HUES48 (cell line): ENCODE results near the gene RAPGEF6.

ENCODE experiments used
- H3K27ac ChIP-seq: one replicate; pipeline ENCODE4 v1.7.0; 2013; ENCODE audit warnings: low read depth, low read length, inconsistent platforms
- H3K27me3 ChIP-seq: 2 replicates; pipeline ENCODE4 v1.6.1; 2013; ENCODE audit warnings: mild to moderate bottlenecking, low read length; ENCODE audit not compliant: control insufficient read depth, insufficient read depth
- H3K36me3 ChIP-seq: 2 replicates; pipeline ENCODE4 v1.6.1; 2013; ENCODE audit warnings: low read length; ENCODE audit not compliant: control insufficient read depth, insufficient read depth
- H3K4me1 ChIP-seq: 2 replicates; pipeline ENCODE4 v1.6.1; 2013; ENCODE audit warnings: mild to moderate bottlenecking, low read length; ENCODE audit not compliant: control insufficient read depth, insufficient read depth
- H3K4me3 ChIP-seq: 2 replicates; pipeline ENCODE4 v1.5.1; 2013; ENCODE audit warnings: mild to moderate bottlenecking, low read depth, low read length
- H3K9ac ChIP-seq: 2 replicates; pipeline ENCODE4 v1.6.1; 2013; ENCODE audit warnings: mild to moderate bottlenecking, low read depth, low read length, moderate library complexity
- H3K9me3 ChIP-seq: 2 replicates; pipeline ENCODE4 v1.6.1; 2013; ENCODE audit warnings: low read length; ENCODE audit not compliant: control insufficient read depth, insufficient read depth

The RAPGEF6 gene

DNA sequence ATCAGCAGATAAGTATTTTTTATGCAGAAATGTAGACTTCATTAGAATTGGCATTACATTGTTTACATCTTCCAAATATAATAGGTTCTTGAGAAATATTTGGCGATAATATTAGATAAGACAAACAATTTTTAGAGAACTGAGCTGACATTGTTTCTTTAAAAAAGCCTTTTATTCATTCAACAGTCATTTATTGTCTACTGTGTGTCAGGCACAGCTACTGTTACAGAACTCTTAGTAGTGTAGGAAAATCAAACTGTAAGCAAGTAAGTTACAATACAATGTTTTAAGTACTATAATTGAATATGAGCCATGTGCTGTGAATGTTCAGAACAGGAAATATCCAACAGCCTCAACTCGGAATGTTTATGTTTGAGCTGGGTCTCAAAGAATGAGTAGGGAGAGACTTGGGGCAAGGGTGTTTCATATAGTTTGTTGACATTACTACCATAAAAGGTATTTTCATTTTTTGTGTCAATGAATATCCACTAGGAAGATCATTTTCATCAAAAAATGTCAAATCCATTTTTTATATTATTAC is 257.2 kb downstream of the RAPGEF6 start:
- no peaks in the 10 kb centered on the region for H3K27me3 ChIP-seq
- no peak overlapping the region for H3K27ac ChIP-seq
- H3K4me1 ChIP-seq: peaks cover 12% of the 10 kb centered on the region
- no peak overlapping the region for H3K9ac ChIP-seq
- H3K4me3 ChIP-seq: no peak overlapping the region
- H3K9me3 ChIP-seq: no peaks in the 10 kb centered on the region
- no peaks in the 10 kb centered on the region for H3K36me3 ChIP-seq

DNA sequence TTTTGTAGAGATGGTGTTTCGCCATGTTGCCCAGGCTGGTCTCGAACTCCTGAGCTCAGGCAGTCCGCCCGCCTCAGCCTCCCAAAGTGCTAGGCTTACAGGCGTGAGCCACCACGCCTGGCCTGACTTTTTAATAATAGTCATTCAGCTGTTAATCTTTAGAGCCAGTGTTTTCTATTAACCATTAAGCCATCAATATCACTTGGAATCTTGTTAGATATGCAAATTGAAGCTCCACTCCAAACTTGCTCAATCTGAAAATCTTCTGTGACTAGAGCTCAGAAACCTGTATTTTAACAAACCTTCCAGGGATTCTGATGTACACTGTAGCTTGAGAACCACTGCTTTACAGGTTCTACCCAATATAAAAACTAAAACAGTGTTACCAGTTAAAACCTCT is 257.7 kb downstream of the RAPGEF6 start:
- no peak overlapping the region for H3K27ac ChIP-seq

DNA sequence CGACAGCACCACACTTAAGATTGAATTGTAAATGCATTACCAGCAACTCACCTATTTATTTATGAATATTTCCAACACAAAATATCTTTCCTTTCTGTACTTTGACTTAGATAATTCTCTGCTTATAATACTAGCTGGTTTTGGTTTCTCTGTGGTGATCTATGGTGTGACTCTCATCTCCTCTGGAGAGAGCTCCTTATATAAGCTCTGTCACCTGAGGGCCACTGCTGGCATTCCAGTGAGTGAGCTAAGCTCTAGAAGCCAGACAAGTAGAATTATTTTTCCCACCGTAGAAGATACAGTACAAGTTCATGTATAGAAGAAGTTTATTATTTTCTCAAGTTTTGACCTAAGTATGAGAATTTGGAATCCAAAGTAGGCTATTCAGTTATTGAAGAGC is 259.7 kb downstream of the RAPGEF6 start:
- Histone ChIP-seq H3K9ac (no peak overlapping the region), H3K9me3 (no peaks in the 10 kb centered on the region), H3K4me3 (no peak overlapping the region), H3K27ac (no peak overlapping the region), H3K4me1 (peaks cover 8% of the 10 kb centered on the region; the same call in 1 of the 2 replicates), H3K36me3 (no peaks in the 10 kb centered on the region), H3K27me3 (no peaks in the 10 kb centered on the region)

More for the DNA sequence above, 257.7 kb downstream of the RAPGEF6 start:
- Histone ChIP-seq H3K4me1 (peaks cover 8% of the 10 kb centered on the region; the same call in 1 of the 2 replicates), H3K36me3 (no peaks in the 10 kb centered on the region), H3K9ac (no peak overlapping the region), H3K9me3 (no peaks in the 10 kb centered on the region), H3K4me3 (no peak overlapping the region), H3K27me3 (no peaks in the 10 kb centered on the region)
